Lung (tissue), 12 donors: ENCODE results near the gene SLBP. TPM values are rescaled to one million over a fixed set of nuclear protein-coding genes. Genes with fewer than 3 reads are reported as not detected.

ENCODE experiments used
- ATAC-seq: fragments of 200-7000 bp; cut with Tn5 transposase; one replicate; pipeline ENCODE4 v1.9.1; 2020; ENCODE audit warnings: moderate number of reproducible peaks; ENCODE audit not compliant: insufficient read depth, low FRiP score
- DNase-seq, 3 donors: peaks; one replicate each; pipeline ENCODE4 v3.0.0-alpha.2; 2013 to 2017
- H3K27ac ChIP-seq, 2 donors: one replicate each; pipeline ENCODE4 v1.5.1; 2013; ENCODE audit warnings: mild to moderate bottlenecking in 2 of 2, moderate library complexity in 2 of 2, control low read depth in 1 of 2, inconsistent platforms in 1 of 2, low read depth in 1 of 2, low read length in 1 of 2
- H3K27me3 ChIP-seq, 3 donors: one replicate each; pipeline ENCODE4 v1.5.1; 2013; ENCODE audit warnings: low read length in 2 of 3; ENCODE audit not compliant: control insufficient read depth in 3 of 3, insufficient read depth in 3 of 3
- H3K36me3 ChIP-seq, 4 donors: one replicate each; pipeline ENCODE4 v1.5.1; 2013; ENCODE audit warnings: low read length in 4 of 4, mild to moderate bottlenecking in 1 of 4, moderate library complexity in 1 of 4; ENCODE audit not compliant: control insufficient read depth in 4 of 4, insufficient read depth in 4 of 4
- H3K4me1 ChIP-seq, 5 donors: one replicate each; pipeline ENCODE4 v1.5.1; 2013; ENCODE audit warnings: low read length in 5 of 5, mild to moderate bottlenecking in 2 of 5, moderate library complexity in 1 of 5; ENCODE audit not compliant: control insufficient read depth in 5 of 5, insufficient read depth in 5 of 5
- H3K4me3 ChIP-seq: one replicate; pipeline ENCODE4 v1.5.1; 2013; ENCODE audit warnings: mild to moderate bottlenecking, control low read depth, moderate library complexity
- H3K9ac ChIP-seq, 2 donors: one replicate each; pipeline ENCODE4 v1.5.1; 2013; ENCODE audit warnings: low read length in 2 of 2, control low read depth in 1 of 2; ENCODE audit not compliant: insufficient read depth in 1 of 2
- H3K9me3 ChIP-seq, 4 donors: one replicate each; pipeline ENCODE4 v1.5.1; 2013; ENCODE audit warnings: low read length in 3 of 4, mild to moderate bottlenecking in 1 of 4, moderate library complexity in 1 of 4; ENCODE audit not compliant: control insufficient read depth in 4 of 4, insufficient read depth in 3 of 4
- WGBS, 2 donors: extraction: QIAGEN DNeasy Blood & Tissue Kit; methylation state at CpG; one replicate each; pipeline ENCODE4 v1.1.7; 2013; 5-methylcytosine and 5-hydroxymethylcytosine counted together
- polyA plus RNA-seq, 2 donors: library from polyadenylated mRNA; stranded (reverse); fragments of 200-250 nt; gene quantifications; one replicate each; pipeline ENCODE4 v1.2.1, GENCODE V29; 2013
- total RNA-seq, 2 donors: library from RNA; depleted of rRNA in 1 of 2; stranded (reverse); fragments of >200 nt in 1 of 2; gene quantifications; one replicate each; pipeline ENCODE4 v1.2.1, GENCODE V29; 2014 to 2021
- TF ChIP-seq, protein P1 (sequence below): IDR thresholded peaks from 2 replicates; pipeline ENCODE4 v1.5.1; 2012; ENCODE audit warnings: mild to moderate bottlenecking; ENCODE audit errors: control extremely low read depth, extremely low read depth
- donor health status: control.
- donor health status: control.
- donor health status: Bipolar disorder and iron deficiency.
- donor health status: healthy.
- donor health status: DM: yes; HTN: yes; CAD: no.

SLBP gene
- total and polyA plus RNA-seq, 4 donors = 34.9 to 43.2 (median 34.9) TPM

GRCh38 chr4:1711571-1712215 is 426 bp downstream of the SLBP start:
- Histone ChIP-seq H3K9ac (peak overlapping the region; percentile 12 to 45), H3K27ac (peak overlapping the region; percentile 95 to 100), H3K27me3 (no peaks in the 10 kb centered on the region), H3K4me1 (peaks cover 0 to 25% (median 4%) of the 10 kb centered on the region in 5 donors), H3K9me3 (no peaks in the 10 kb centered on the region), H3K4me3 (peak overlapping the region; percentile 72), H3K36me3 (peaks cover 0 to 11% (median 2%) of the 10 kb centered on the region in 4 donors)
- ATAC-seq (peak; percentile 27), DNase-seq (peak; percentile 49 to 63 (median 51))
- 0 to 1% methylated on average over 54 to 85 of the region's 85 CpGs for WGBS, 2 donors
- TF ChIP-seq, protein P1, sequence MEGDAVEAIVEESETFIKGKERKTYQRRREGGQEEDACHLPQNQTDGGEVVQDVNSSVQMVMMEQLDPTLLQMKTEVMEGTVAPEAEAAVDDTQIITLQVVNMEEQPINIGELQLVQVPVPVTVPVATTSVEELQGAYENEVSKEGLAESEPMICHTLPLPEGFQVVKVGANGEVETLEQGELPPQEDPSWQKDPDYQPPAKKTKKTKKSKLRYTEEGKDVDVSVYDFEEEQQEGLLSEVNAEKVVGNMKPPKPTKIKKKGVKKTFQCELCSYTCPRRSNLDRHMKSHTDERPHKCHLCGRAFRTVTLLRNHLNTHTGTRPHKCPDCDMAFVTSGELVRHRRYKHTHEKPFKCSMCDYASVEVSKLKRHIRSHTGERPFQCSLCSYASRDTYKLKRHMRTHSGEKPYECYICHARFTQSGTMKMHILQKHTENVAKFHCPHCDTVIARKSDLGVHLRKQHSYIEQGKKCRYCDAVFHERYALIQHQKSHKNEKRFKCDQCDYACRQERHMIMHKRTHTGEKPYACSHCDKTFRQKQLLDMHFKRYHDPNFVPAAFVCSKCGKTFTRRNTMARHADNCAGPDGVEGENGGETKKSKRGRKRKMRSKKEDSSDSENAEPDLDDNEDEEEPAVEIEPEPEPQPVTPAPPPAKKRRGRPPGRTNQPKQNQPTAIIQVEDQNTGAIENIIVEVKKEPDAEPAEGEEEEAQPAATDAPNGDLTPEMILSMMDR = no peak

DNA sequence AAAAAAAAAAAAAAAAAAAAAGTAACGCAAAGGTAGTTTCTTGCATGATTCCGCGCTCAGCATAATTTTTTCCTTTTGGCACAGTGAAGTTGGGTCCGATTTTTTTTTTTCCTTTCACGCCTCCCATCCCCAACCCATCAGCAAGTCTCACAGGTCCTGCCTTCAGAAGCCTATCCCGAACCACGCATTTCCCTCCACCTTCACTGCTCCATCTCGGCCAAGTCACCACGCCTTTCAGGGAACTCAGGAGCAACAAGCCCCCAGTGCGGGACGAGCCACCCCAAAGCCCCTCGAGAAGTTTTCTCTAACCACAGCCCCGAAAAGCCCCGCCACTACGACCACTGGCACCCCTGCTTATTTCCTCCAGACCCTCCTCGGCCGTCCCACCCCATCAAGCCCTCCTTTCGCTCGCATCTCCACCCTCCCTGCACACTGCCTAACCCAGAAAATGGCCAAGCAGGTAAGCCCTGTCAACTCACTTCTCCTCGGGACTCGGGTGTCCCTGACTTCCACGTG is 1.0 kb downstream of the SLBP start:
- TF ChIP-seq, protein P1 = no peak
- no peaks in the 10 kb centered on the region for H3K27me3 ChIP-seq
- DNase-seq = no peak
- H3K27ac ChIP-seq = peak overlapping the region; percentile 95 to 100
- H3K9ac ChIP-seq = peak overlapping the region; percentile 12 to 45
- ATAC-seq = no peak
- peaks cover 0 to 25% (median 4%) of the 10 kb centered on the region in 5 donors for H3K4me1 ChIP-seq
- no peaks in the 10 kb centered on the region for H3K9me3 ChIP-seq
- peak overlapping the region; percentile 72 for H3K4me3 ChIP-seq
- H3K36me3 ChIP-seq = peaks cover 0 to 10% (median 2%) of the 10 kb centered on the region in 4 donors
- 13 to 17% methylated on average over 22 of the region's 22 CpGs for WGBS, 2 donors

- Histone ChIP-seq H3K36me3 (peaks cover 3 to 12% (median 9%) of the 10 kb centered on the region in 4 donors), H3K4me1 (peaks cover 0 to 25% (median 4%) of the 10 kb centered on the region in 5 donors), H3K27me3 (no peaks in the 10 kb centered on the region), H3K9ac (no peak overlapping the region), H3K4me3 (no peak overlapping the region), H3K9me3 (no peaks in the 10 kb centered on the region), H3K27ac (no peak overlapping the region)
- TF ChIP-seq, protein P1 = no peak
- no peak for DNase-seq
- no peak for ATAC-seq
- 41 to 69% methylated on average over 1 of the region's 1 CpG for WGBS, 2 donors
These were observed 3.5 kb downstream of the SLBP start for GRCh38 chr4:1708581-1708980.
